Loucy (cell line): ENCODE data around the gene FOSL1.
A peak's percentile ranks its signal among the peaks of the same experiment; 100 is the strongest.

Experiments
- H2AFZ ChIP-seq: fragments of 200-600 bp; sonication (generic); 2 replicates; pipeline ENCODE4 v1.6.0; 2016; ENCODE audit warnings: antibody characterized with exemption, mild to moderate bottlenecking, low read length, moderate library complexity
- H3F3A ChIP-seq: fragments of 200-600 bp; 2 replicates; pipeline ENCODE4 v1.6.0; 2016; ENCODE audit warnings: antibody characterized with exemption, low read depth, mild to moderate bottlenecking
- H3K27me3 ChIP-seq: fragments of 200-600 bp; sonication (generic); 2 replicates; pipeline ENCODE4 v1.6.1; 2014; ENCODE audit warnings: low read length, mild to moderate bottlenecking; ENCODE audit not compliant: insufficient read depth, poor library complexity, severe bottlenecking
- H3K36me3 ChIP-seq: fragments of 200-600 bp; sonication (generic); 2 replicates; pipeline ENCODE4 v1.6.1; 2016; ENCODE audit warnings: low read length; ENCODE audit not compliant: insufficient read depth
- H3K4me1 ChIP-seq: fragments of 200-600 bp; sonication (generic); 2 replicates; pipeline ENCODE4 v1.5.1; 2014; ENCODE audit warnings: low read length, mild to moderate bottlenecking; ENCODE audit not compliant: insufficient read depth, poor library complexity, severe bottlenecking
- H3K4me2 ChIP-seq: fragments of 200-600 bp; sonication (generic); 2 replicates; pipeline ENCODE4 v1.6.0; 2014; ENCODE audit warnings: antibody characterized with exemption, low read length, low read depth, mild to moderate bottlenecking; ENCODE audit not compliant: poor library complexity, severe bottlenecking
- H3K4me3 ChIP-seq: fragments of 200-600 bp; sonication (generic); 2 replicates; pipeline ENCODE4 v1.5.1; 2014; ENCODE audit warnings: low read length, mild to moderate bottlenecking, mixed read lengths; ENCODE audit not compliant: poor library complexity, severe bottlenecking
- H3K79me2 ChIP-seq: fragments of 200-600 bp; sonication (generic); 2 replicates; pipeline ENCODE4 v1.6.1; 2014; ENCODE audit warnings: low read length; ENCODE audit not compliant: insufficient read depth
- H3K9ac ChIP-seq: fragments of 200-600 bp; sonication (generic); 2 replicates; pipeline ENCODE4 v1.6.0; 2014; ENCODE audit warnings: mild to moderate bottlenecking, low read depth, low read length, moderate library complexity; ENCODE audit not compliant: poor library complexity, severe bottlenecking
- H3K9me2 ChIP-seq: fragments of 200-600 bp; sonication (generic); replicated peaks from 2 replicates; pipeline ENCODE4 v1.6.1; 2016; ENCODE audit warnings: low read depth, low read length, mixed read lengths
- H3K9me3 ChIP-seq: fragments of 200-600 bp; sonication (generic); 2 replicates; pipeline ENCODE4 v1.6.1; 2014; ENCODE audit warnings: mild to moderate bottlenecking, antibody characterized with exemption, low read length, low read depth; ENCODE audit not compliant: insufficient read depth
- H4K20me1 ChIP-seq: fragments of 200-600 bp; sonication (generic); 2 replicates; pipeline ENCODE4 v1.6.0; 2014; ENCODE audit warnings: antibody characterized with exemption, low read length, mild to moderate bottlenecking; ENCODE audit not compliant: insufficient read depth, poor library complexity, severe bottlenecking
- CTCF ChIP-seq: fragments of 200-600 bp; sonication (generic); conservative IDR thresholded peaks from 2 replicates; pipeline ENCODE4 v1.5.1; 2014; ENCODE audit warnings: mild to moderate bottlenecking, antibody characterized with exemption, low read length
- EZH2phosphoT487 ChIP-seq: fragments of 200-600 bp; IDR thresholded peaks from 2 replicates; pipeline ENCODE4 v1.6.1; 2018; ENCODE audit warnings: antibody characterized with exemption, mild to moderate bottlenecking, moderate library complexity, borderline replicate concordance

The FOSL1 gene

GRCh38 chr11:65896034-65896999 is 3.9 kb downstream of the FOSL1 start:
- H3K9me3 ChIP-seq = no peaks in the 10 kb centered on the region
- H3F3A ChIP-seq = peaks cover 3% of the 10 kb centered on the region; the same call in 1 of the 2 replicates
- H3K4me1 ChIP-seq = peaks cover 28% of the 10 kb centered on the region
- no peak overlapping the region for H3K4me2 ChIP-seq
- H3K9ac ChIP-seq = no peak overlapping the region
- H3K79me2 ChIP-seq = peaks cover 19% of the 10 kb centered on the region
- H3K36me3 ChIP-seq = no peaks in the 10 kb centered on the region
- H3K27me3 ChIP-seq = no peaks in the 10 kb centered on the region
- no peak overlapping the region for H2AFZ ChIP-seq
- H3K4me3 ChIP-seq = no peak overlapping the region
- TF ChIP-seq CTCF = no peak
- no peak for TF ChIP-seq EZH2phosphoT487
- peaks cover 14% of the 10 kb centered on the region for H4K20me1 ChIP-seq
- H3K9me2 ChIP-seq = no peaks in the 10 kb centered on the region

- Histone ChIP-seq H3K36me3 (no peaks in the 10 kb centered on the region), H3K27me3 (no peaks in the 10 kb centered on the region), H4K20me1 (peaks cover 19% of the 10 kb centered on the region), H3K4me2 (no peak overlapping the region), H3K4me3 (no peak overlapping the region), H3K9ac (no peak overlapping the region), H3K79me2 (peaks cover 27% of the 10 kb centered on the region), H3K4me1 (peaks cover 30% of the 10 kb centered on the region), H3K9me3 (no peaks in the 10 kb centered on the region), H3F3A (peaks cover 3% of the 10 kb centered on the region; the same call in 1 of the 2 replicates), H3K9me2 (no peaks in the 10 kb centered on the region), H2AFZ (no peak overlapping the region)
- TF ChIP-seq EZH2phosphoT487 (no peak), CTCF (no peak)
Observed at GRCh38 chr11:65895482-65895981, 4.7 kb downstream of the FOSL1 start.

- Histone ChIP-seq H3K9ac (peak overlapping the region; percentile 98), H3K27me3 (no peaks in the 10 kb centered on the region), H3K9me3 (no peaks in the 10 kb centered on the region), H3K36me3 (no peaks in the 10 kb centered on the region), H3K4me1 (peaks cover 41% of the 10 kb centered on the region), H3K4me2 (peak overlapping the region; percentile 92), H3K4me3 (peak overlapping the region; percentile 85), H3K9me2 (no peaks in the 10 kb centered on the region), H3F3A (peaks cover 3% of the 10 kb centered on the region; the same call in 1 of the 2 replicates), H4K20me1 (peaks cover 19% of the 10 kb centered on the region), H2AFZ (peak overlapping the region; percentile 93), H3K79me2 (peaks cover 27% of the 10 kb centered on the region)
- TF ChIP-seq EZH2phosphoT487 (no peak), CTCF (peak; percentile 17)
Observed at GRCh38 chr11:65894034-65894591, 6.1 kb downstream of the FOSL1 start.
